Measurements from ENCODE around the gene KLK11.

- no peak for TF ChIP-seq CTCF (IDR thresholded peaks at IDR 0.05)
- no peak for TF ChIP-seq EZH2 (IDR thresholded peaks at IDR 0.05; ENCODE audit: borderline replicate concordance, insufficient read depth, low read depth, low read length, poor library complexity, severe bottlenecking)
Observed at GRCh38 chr19:51018745-51019543, 7.5 kb downstream of the KLK11 start.

All from B cell (primary cell).